GM21360 (cell line): ENCODE results near the gene STRAP.
"Not testable (repeated sequence)": the region's sequence is repeated elsewhere in the genome, so short reads cannot be mapped to it uniquely, and the experiment has no call there.

Experiments used
- ATAC-seq: cut with Tn5 transposase; IDR thresholded peaks from one replicate; pipeline ENCODE4 v1.9.1; 2021; ENCODE audit warnings: mild to moderate bottlenecking, moderate library complexity; ENCODE audit not compliant: unreplicated experiment

STRAP gene

GRCh38 chr12:15868186-15868585, 14.0 kb upstream of the STRAP start:
- no peak for ATAC-seq

DNA sequence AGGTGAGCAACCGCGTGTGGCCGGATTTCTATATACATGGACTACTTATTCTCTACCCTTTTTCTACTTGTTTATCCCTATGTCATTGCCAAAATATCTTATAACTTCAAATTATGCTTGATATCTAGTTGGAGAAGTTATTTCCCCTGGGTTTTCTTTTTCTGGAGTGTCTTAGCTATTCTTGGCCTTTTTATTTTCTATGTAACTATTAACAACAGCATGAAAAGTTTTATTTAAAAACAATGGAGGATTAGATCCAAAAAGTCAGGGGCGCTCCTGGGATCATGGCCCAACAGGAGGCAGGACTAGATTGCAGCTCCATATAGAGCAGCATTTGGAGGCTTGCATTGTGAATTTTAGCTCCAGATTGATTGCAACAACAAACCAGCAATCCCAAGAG, 8.6 kb upstream of the STRAP start:
- no peak for ATAC-seq

- ATAC-seq, result not testable (repeated sequence)
Measured at GRCh38 chr12:15874556-15875145, 7.5 kb upstream of the STRAP start.

GRCh38 chr12:15875863-15876262, 6.3 kb upstream of the STRAP start:
- no peak for ATAC-seq

DNA sequence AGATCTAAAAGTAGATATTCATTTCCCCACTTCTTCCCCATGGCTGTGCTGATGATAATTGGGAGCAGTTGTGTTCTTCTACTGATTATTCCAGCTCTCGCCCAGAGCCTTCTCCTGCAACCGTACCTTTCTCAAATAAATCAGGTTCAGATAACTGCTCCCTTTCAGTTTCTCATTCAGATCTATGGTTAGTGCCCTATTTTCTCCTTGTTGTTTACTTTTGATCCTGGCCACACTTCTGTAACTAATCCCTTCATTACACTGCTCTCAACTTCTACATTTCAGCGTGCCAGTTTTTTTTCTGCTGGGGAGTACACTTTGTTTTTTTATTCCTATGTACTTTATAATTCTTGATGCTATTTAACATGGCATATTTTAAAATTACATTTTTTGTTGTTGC, 2.8 kb upstream of the STRAP start:
- no peak for ATAC-seq

DNA sequence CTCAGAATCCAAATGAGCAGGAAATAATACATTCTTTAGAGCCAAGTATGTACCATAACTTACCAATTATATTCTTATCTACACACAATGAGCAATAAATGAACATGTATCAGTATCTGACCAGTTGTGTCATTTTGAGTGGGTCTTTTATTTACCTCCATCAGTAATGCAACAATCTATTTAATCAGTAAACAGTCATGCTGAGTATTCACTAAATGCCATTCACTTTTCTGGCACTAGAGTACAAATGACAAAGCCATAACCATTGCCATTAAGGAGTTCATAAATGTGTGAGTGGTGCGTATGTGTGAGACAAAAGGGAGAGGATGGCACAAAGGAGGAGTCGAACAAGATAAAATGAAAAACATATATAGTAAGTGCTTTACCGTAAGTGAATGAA, 1.5 kb upstream of the STRAP start:
- no peak for ATAC-seq

GRCh38 chr12:15883536-15883935, 1.3 kb downstream of the STRAP start:
- no peak for ATAC-seq

- no peak for ATAC-seq
Measured at GRCh38 chr12:15886372-15887042, 4.3 kb downstream of the STRAP start.

- no peak for ATAC-seq
Measured at GRCh38 chr12:15887043-15887817, 5.0 kb downstream of the STRAP start.

GRCh38 chr12:15892645-15893259, 10.6 kb downstream of the STRAP start:
- ATAC-seq, result no peak

DNA sequence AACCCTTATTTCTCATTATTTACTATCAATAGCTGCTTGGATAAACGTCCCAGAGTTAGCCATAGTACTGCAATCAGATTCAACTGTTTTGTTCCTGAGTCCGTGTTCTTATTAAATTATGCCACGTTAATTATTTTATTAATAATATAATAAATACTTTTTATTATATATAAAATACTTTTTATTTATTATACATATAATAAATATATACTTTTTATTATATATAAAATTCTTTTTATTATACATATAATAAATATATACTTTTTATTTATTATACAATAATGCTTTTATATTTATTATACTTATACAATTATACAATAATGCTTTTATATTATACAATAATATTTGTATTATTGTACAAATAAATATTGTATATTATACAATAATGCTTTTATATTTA, 11.1 kb downstream of the STRAP start:
- ATAC-seq, result no peak

DNA sequence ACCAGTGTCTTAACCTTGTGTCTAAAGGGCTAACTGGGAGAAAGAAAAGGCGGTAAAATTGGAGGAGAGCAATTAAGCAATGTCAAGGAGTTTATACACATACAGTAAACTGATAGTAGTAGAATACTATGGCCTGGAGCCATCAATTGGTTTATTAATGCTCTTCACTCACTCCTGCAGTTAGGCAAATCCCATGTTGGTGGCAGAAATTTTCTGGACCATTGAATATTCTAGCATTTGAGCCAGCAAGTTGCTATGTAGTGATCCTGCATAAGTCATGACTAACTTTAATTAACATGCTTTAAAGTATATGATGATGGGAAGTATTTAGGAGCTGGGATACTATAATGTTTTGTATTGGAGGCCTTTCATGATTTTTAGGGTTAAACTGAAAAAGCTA, 14.7 kb downstream of the STRAP start:
- no peak for ATAC-seq

- ATAC-seq, result no peak
Measured at GRCh38 chr12:15897433-15897832, 15.2 kb downstream of the STRAP start.

DNA sequence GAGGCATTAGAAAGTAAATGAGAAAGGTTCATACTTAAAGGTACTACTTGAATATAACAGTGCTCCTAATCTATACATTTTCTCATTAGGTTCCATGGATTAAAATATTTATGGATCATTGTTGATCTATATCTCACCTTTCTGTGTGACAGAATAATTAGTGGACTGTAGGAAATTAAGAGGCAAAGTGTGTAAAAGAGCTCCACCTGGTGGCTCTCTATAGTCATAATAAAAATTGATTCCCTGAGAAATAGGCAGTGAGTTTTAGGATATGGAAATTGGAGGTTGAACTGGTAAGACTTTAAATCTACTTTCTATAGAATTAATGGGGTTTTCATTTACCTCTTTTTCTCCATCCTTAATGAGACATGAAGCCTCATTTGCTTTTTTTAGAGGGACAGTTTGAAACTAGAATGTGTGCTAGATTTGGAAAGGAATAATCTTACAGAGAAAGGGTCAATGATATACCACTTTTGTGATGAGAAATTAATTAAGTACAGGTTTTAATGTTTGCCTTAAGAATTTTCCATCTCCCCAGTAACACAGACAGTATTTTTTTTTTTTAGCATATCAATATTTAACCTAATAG, 17.2 kb downstream of the STRAP start:
- no peak for ATAC-seq

DNA sequence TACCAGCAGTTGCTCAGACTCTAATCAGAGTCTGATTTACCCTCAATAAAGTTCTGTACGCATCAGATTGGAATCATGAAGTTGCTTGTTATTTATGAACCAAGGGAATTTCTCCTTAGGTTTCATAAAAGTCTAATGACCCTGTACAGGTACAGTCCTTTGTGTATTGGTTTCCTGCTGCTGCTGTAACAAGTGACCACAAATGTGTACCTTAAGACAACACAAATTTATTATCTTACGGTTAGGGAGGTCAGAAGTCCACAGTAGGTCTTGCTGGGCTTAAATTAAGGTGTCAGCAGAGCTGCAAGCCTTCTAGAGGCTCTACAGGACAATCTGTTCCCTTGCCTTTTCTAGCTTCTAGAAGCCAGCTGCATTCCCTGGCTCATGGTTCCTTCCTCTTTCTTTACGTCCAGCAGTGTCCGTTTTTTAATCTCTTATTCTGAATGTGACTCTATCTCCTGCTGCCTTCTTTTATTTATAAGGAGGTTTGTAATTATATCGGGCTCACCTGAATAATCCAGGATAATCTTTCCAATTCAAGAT, 22.3 kb downstream of the STRAP start:
- ATAC-seq, result no peak

GRCh38 chr12:15910468-15910863, 28.3 kb downstream of the STRAP start:
- no peak for ATAC-seq

DNA sequence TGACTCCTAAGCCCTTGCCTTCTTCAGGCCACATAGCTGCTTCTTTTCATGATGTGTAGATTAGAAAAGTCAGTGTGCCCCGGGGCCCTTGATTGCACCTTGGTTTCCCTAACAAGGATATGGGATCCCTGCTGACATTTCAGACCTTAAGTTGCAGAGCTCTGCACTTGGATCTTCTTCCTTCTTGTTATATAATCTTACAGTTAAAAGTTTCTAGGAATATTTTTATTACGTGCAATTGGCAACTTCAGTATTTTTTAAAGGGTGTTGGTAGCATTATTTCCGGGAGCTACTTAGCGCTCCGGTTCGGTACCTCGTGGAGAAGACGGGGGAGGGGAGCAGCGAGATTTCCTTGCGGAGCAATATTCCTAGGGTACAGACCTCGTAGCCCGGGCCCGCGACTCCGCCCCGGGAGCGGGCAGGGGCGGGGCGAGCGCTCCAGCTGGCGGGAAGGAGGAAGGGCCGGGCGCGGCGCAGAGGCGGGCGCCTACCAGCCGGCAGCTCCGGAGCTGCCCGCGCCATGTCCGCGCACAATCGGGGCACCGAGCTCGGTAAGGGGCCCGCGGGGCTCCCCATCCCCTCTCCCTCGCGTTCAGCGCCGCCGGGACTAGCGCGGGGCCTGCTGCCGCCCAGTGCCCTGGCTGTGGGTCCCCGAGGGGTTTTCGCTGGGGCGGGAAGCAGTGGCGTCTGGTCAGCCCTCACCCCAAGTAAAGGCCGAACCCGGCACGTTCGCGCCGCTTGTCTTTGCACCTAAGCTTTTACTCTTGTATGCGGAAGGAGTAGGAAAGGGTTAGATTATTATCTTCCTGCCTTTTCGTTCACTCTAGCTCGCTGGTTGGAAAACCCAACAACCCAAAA, 28.9 kb downstream of the STRAP start, which contains the start of gene DERA:
Gene DERA, plus strand, starts transcription at position 469 of the 858 bp plus-strand sequence. Its CDS starts 52 bp downstream, at position 521.
- peak; percentile 91 for ATAC-seq

DNA sequence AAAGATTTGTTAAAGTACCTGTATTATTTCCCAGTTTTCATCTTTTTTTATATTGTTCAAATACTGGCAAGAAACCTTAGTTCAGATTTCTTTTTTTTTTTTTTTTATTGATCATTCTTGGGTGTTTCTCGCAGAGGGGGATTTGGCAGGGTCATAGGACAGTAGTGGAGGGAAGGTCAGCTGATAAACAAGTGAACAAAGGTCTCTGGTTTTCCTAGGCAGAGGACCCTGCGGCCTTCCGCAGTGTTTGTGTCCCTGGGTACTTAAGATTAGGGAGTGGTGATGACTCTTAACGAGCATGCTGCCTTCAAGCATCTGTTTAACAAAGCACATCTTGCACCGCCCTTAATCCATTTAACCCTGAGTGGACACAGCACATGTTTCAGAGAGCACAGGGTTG, 29.7 kb downstream of the STRAP start:
- ATAC-seq, result not testable (repeated sequence)

- not testable (repeated sequence) for ATAC-seq
Measured at GRCh38 chr12:15914131-15914530, 31.9 kb downstream of the STRAP start.

DNA sequence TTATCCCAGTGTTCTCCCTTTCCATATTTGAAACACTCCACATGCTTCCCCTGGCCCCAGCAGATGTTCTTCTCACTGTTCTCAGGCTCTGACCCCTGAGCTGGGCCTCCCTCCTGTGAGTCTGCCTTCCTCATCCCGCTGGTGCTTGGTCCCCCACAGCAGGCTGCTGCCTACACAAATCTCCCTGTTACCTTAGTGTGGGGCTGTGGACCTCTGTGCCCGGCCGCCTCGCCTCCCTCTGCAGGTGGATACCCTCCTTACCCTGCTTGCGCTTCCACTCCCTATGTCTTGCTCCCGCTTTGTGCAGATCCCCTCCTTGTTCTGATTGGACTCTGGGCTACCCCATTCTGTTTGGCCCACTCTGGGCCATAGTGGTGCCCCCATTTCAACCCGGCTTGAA, 35.9 kb downstream of the STRAP start:
- ATAC-seq, result no peak
